ENCODE measurements around the gene PRRG1.

DNA sequence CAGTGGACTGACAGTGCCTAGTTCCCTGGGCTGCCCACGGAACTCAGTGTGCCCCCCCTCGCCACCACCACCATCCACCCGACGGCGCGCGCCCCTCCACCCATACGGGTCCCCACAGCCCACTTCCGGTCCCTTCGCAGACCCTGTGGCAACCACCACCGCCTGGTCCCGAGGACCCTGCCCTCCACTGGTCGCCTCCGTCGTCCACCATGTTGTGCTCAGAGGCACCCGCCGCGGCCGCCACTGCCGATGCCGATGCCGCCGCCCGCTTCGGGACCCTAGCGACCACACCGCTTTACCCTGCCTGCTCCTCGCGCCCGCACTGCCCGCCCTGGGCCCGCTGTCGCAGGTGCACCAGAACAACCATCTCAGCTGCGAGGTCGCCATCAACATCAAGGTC lies 155.8 kb downstream of the PRRG1 start:
- TF ChIP-seq EP300 (IDR thresholded peaks at IDR 0.05; ENCODE audit: borderline replicate concordance) (no peak), YY1 (IDR thresholded peaks at IDR 0.05; ENCODE audit: low read depth) (no peak), TAF1 (IDR thresholded peaks at IDR 0.05; ENCODE audit: low read depth) (no peak)
- TF ChIP-seq, protein P1, sequence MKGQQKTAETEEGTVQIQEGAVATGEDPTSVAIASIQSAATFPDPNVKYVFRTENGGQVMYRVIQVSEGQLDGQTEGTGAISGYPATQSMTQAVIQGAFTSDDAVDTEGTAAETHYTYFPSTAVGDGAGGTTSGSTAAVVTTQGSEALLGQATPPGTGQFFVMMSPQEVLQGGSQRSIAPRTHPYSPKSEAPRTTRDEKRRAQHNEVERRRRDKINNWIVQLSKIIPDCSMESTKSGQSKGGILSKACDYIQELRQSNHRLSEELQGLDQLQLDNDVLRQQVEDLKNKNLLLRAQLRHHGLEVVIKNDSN (IDR thresholded peaks at IDR 0.05) = no peak
